ENCODE results near the gene GALNT17. TPM values are rescaled to one million over a fixed set of nuclear protein-coding genes. Genes with fewer than 3 reads are reported as not detected.

GALNT17 gene
- total and polyA plus RNA-seq, 12 donors, result 15.1 to 87.0 (median 55.4) TPM

DNA sequence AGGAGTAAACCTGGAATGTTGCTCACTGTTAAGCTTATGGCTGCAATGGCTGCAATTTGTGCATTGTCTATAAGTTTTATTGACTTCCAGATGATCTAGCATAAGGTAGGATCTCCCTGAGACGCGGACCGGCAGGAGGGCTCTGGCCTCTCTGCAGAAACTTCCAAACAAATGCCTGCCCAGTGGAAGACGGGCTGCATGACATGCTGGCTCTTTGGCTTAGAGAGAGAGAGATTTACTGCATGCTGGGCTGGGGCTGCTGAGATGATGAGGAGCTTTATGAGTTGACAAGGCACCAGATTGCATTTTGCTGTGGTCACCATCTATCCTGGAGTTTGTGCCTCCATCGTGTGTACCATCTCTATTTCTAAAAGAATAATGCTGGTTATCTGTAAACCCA lies 193.2 kb downstream of the GALNT17 start:
- H3K36me3 ChIP-seq, result no peaks in the 10 kb centered on the region
- TF ChIP-seq, protein P1, sequence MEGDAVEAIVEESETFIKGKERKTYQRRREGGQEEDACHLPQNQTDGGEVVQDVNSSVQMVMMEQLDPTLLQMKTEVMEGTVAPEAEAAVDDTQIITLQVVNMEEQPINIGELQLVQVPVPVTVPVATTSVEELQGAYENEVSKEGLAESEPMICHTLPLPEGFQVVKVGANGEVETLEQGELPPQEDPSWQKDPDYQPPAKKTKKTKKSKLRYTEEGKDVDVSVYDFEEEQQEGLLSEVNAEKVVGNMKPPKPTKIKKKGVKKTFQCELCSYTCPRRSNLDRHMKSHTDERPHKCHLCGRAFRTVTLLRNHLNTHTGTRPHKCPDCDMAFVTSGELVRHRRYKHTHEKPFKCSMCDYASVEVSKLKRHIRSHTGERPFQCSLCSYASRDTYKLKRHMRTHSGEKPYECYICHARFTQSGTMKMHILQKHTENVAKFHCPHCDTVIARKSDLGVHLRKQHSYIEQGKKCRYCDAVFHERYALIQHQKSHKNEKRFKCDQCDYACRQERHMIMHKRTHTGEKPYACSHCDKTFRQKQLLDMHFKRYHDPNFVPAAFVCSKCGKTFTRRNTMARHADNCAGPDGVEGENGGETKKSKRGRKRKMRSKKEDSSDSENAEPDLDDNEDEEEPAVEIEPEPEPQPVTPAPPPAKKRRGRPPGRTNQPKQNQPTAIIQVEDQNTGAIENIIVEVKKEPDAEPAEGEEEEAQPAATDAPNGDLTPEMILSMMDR (IDR thresholded peaks at IDR 0.05), result no peak
- DNase-seq (no peak), ATAC-seq (no peak)
- H3K9me3 ChIP-seq, result peaks cover 0 to 7% (median 0%) of the 10 kb centered on the region in 11 donors
- no peak overlapping the region for H3K27ac ChIP-seq
- intact Hi-C loops (cut with DNase I), result loop anchor here in 1 of 10 donors (10.0 kb wide), 1 partner anchor 80 kb away; no protein-coding TSS in a partner anchor
- H3K4me3 ChIP-seq, result no peak overlapping the region
- H3K27me3 ChIP-seq, result no peaks in the 10 kb centered on the region
- peaks cover 0 to 34% (median 12%) of the 10 kb centered on the region in 9 donors for H3K4me1 ChIP-seq
- WGBS, 2 donors, result 61% methylated on average over 5 of the region's 5 CpGs

- no peak overlapping the region for H3K4me3 ChIP-seq
- intact Hi-C loops (cut with DNase I), result loop anchor here in 1 of 10 donors (10.0 kb wide), 1 partner anchor 78 kb away; no protein-coding TSS in a partner anchor
- H3K36me3 ChIP-seq, result no peaks in the 10 kb centered on the region
- H3K9me3 ChIP-seq, result peaks cover 0 to 7% (median 0%) of the 10 kb centered on the region in 11 donors
- DNase-seq, result no peak
- WGBS, 2 donors, result 5 to 6% methylated on average over 1 of the region's 1 CpG
- TF ChIP-seq, protein P1 (IDR thresholded peaks at IDR 0.05), result no peak
- peak in 3 of 8 donors; percentile 43 to 59 (median 56) for ATAC-seq
- no peaks in the 10 kb centered on the region for H3K27me3 ChIP-seq
- peak overlapping the region in 3 of 10 donors; percentile 6 to 37 (median 15) for H3K27ac ChIP-seq
- H3K4me1 ChIP-seq, result peaks cover 0 to 27% (median 10%) of the 10 kb centered on the region in 9 donors
These were observed 194.7 kb downstream of the GALNT17 start for GRCh38 chr7:71326595-71326994.

- no peaks in the 10 kb centered on the region for H3K27me3 ChIP-seq
- TF ChIP-seq, protein P1 (IDR thresholded peaks at IDR 0.05), result no peak
- intact Hi-C loops (cut with DNase I), result loop anchor here in 1 of 10 donors (10.0 kb wide), 1 partner anchor 77 kb away; no protein-coding TSS in a partner anchor
- no peaks in the 10 kb centered on the region for H3K36me3 ChIP-seq
- peak overlapping the region in 2 of 10 donors; percentile 15 to 51 for H3K27ac ChIP-seq
- ATAC-seq (peak in 5 of 8 donors; percentile 44 to 65 (median 48)), DNase-seq (no peak)
- WGBS, 2 donors, result 54 to 55% methylated on average over 5 of the region's 5 CpGs
- H3K9me3 ChIP-seq, result no peaks in the 10 kb centered on the region
- H3K4me3 ChIP-seq, result no peak overlapping the region
- peaks cover 0 to 27% (median 10%) of the 10 kb centered on the region in 9 donors for H3K4me1 ChIP-seq
These were observed 196.0 kb downstream of the GALNT17 start for GRCh38 chr7:71327946-71328345.

- no peaks in the 10 kb centered on the region for H3K9me3 ChIP-seq
- intact Hi-C loops (cut with DNase I), result loop anchor here in 1 of 10 donors (10.0 kb wide), 1 partner anchor 76 kb away; no protein-coding TSS in a partner anchor
- DNase-seq, result no peak
- no peak for ATAC-seq
- H3K4me1 ChIP-seq, result peaks cover 0 to 27% (median 10%) of the 10 kb centered on the region in 9 donors
- H3K27ac ChIP-seq, result no peak overlapping the region
- no peak overlapping the region for H3K4me3 ChIP-seq
- TF ChIP-seq, protein P1 (IDR thresholded peaks at IDR 0.05), result no peak
- 68 to 79% methylated on average over 10 of the region's 10 CpGs for WGBS, 2 donors
- H3K27me3 ChIP-seq, result no peaks in the 10 kb centered on the region
- no peaks in the 10 kb centered on the region for H3K36me3 ChIP-seq
These were observed 197.2 kb downstream of the GALNT17 start for GRCh38 chr7:71329030-71329660.
